ENCODE results near the gene CTNNA3.
A peak's percentile ranks its signal among the peaks of the same experiment; 100 is the strongest.

Gene CTNNA3

GRCh38 chr10:66180581-66181318 lies 1515.2 kb downstream of the CTNNA3 start:
- CTCF ChIA-PET, result interaction anchor here (0.5 to 0.7 kb wide), 6 partner anchors 129 to 1275 kb away, joined by 3 to 4 read pairs (median 3); no protein-coding TSS in a partner anchor
- H3K9me3 ChIP-seq (ENCODE audit: control insufficient read depth, insufficient read depth, low read depth, low read length), result no peaks in the 10 kb centered on the region
- H3K27ac ChIP-seq (ENCODE audit: extremely low read depth, low read depth, low read length), result no peak overlapping the region
- TF ChIP-seq ZBTB10 (tag by site-specific recombination; IDR thresholded peaks at IDR 0.05), result no peak
- peak; percentile 80 for TF ChIP-seq ATF2 (tag by site-specific recombination; IDR thresholded peaks at IDR 0.05; ENCODE audit: low read depth)
- no peak for TF ChIP-seq ZNF596 (tag by site-specific recombination; IDR thresholded peaks at IDR 0.05)
- TF ChIP-seq ZNF654 (tag by site-specific recombination; IDR thresholded peaks at IDR 0.05; ENCODE audit: low read depth), result peak; percentile 63
- peak; percentile 64; the same call in 1 of the 2 replicates for TF ChIP-seq ZNF660 (tag by site-specific recombination; IDR thresholded peaks at IDR 0.05)
- TF ChIP-seq MEIS1 (CRISPR knock-in tag; IDR thresholded peaks at IDR 0.05; ENCODE audit: borderline replicate concordance), result no peak
- TF ChIP-seq KLF16 (tag by site-specific recombination; IDR thresholded peaks at IDR 0.05), result no peak
- TF ChIP-seq ZNF221 (tag by site-specific recombination; IDR thresholded peaks at IDR 0.05; ENCODE audit: borderline replicate concordance), result no peak
- no peak for TF ChIP-seq IKZF3 (tag by site-specific recombination; IDR thresholded peaks at IDR 0.05)
- TF ChIP-seq ZBTB26 (tag by site-specific recombination; optimal IDR thresholded peaks at IDR 0.05), result no peak
- no peak for TF ChIP-seq PRDM6 (tag by site-specific recombination; IDR thresholded peaks at IDR 0.05)
- POLR2A ChIA-PET, result no interaction called here
- H3K4me3 ChIP-seq (ENCODE audit: low read depth, low read length), result no peak overlapping the region
- no peaks in the 10 kb centered on the region for H3K4me1 ChIP-seq (ENCODE audit: control insufficient read depth, insufficient read depth, low read length)
- no peaks in the 10 kb centered on the region for H3K36me3 ChIP-seq (ENCODE audit: control insufficient read depth in 2 of 2, insufficient read depth in 1 of 2, low read length in 2 of 2)

GRCh38 chr10:66180021-66180420 lies 1516.0 kb downstream of the CTNNA3 start:
- no peaks in the 10 kb centered on the region for H3K4me1 ChIP-seq (ENCODE audit: control insufficient read depth, insufficient read depth, low read length)
- H3K36me3 ChIP-seq (ENCODE audit: control insufficient read depth in 2 of 2, insufficient read depth in 1 of 2, low read length in 2 of 2), result no peaks in the 10 kb centered on the region
- CTCF ChIA-PET, result interaction anchor here (0.5 to 0.7 kb wide), 5 partner anchors 129 to 1275 kb away, joined by 3 to 4 read pairs (median 3); no protein-coding TSS in a partner anchor
- no peak overlapping the region for H3K27ac ChIP-seq (ENCODE audit: extremely low read depth, low read depth, low read length)
- no peak overlapping the region for H3K4me3 ChIP-seq (ENCODE audit: low read depth, low read length)
- POLR2A ChIA-PET, result no interaction called here
- no peaks in the 10 kb centered on the region for H3K9me3 ChIP-seq (ENCODE audit: control insufficient read depth, insufficient read depth, low read depth, low read length)
- TF ChIP-seq KLF9 (tag by site-specific recombination; IDR thresholded peaks at IDR 0.05; ENCODE audit: low read depth), result no peak
- TF ChIP-seq ZNF26 (tag by site-specific recombination; IDR thresholded peaks at IDR 0.05), result no peak
- no peak for TF ChIP-seq ZNF645 (tag by site-specific recombination; IDR thresholded peaks at IDR 0.05)
- no peak for TF ChIP-seq INSM2 (tag by site-specific recombination; IDR thresholded peaks at IDR 0.05)
- TF ChIP-seq ZNF292 (tag by site-specific recombination; IDR thresholded peaks at IDR 0.05; ENCODE audit: borderline replicate concordance, low read depth), result no peak
- TF ChIP-seq ZNF623 (tag by site-specific recombination; IDR thresholded peaks at IDR 0.05), result no peak
- no peak for TF ChIP-seq ZNF19 (tag by site-specific recombination; IDR thresholded peaks at IDR 0.05; ENCODE audit: low read depth)
- TF ChIP-seq ZBTB44 (tag by site-specific recombination; IDR thresholded peaks at IDR 0.05), result no peak
- no peak for TF ChIP-seq ZNF426 (tag by site-specific recombination; IDR thresholded peaks at IDR 0.05)
